Central memory CD8-positive, alpha-beta T cell (primary cell): ENCODE measurements around the gene C9.
A peak's percentile ranks its signal among the peaks of the same experiment; 100 is the strongest.
"Not testable (repeated sequence)": the region's sequence is repeated elsewhere in the genome, so short reads cannot be mapped to it uniquely, and the experiment has no call there.

ENCODE experiments used
- ATAC-seq: fragments of 150-1000 bp; cut with Tn5 transposase; replicated peaks from 2 replicates; pipeline ENCODE4 v1.10.0; 2022; ENCODE audit warnings: mild to moderate bottlenecking, moderate FRiP score, moderate number of reproducible peaks; ENCODE audit not compliant: poor library complexity, severe bottlenecking; ENCODE audit errors: extremely low read depth
- DNase-seq, 2 donors: peaks; one replicate each; pipeline ENCODE4 v3.0.0; 2021; ENCODE audit warnings: low spot score in 2 of 2
- H3K27ac Mint-ChIP-seq: one replicate; pipeline ENCODE4 v1.8.0; 2022; ENCODE audit warnings: low read depth, mild to moderate bottlenecking, moderate library complexity, mixed read lengths
- H3K27me3 Mint-ChIP-seq: one replicate; pipeline ENCODE4 v1.8.0; 2022; ENCODE audit warnings: mixed read lengths
- H3K36me3 Mint-ChIP-seq: one replicate; pipeline ENCODE4 v1.8.0; 2022; ENCODE audit warnings: mild to moderate bottlenecking, moderate library complexity, mixed read lengths; ENCODE audit not compliant: insufficient read depth
- H3K4me1 Mint-ChIP-seq: one replicate; pipeline ENCODE4 v1.8.0; 2022; ENCODE audit warnings: mixed read lengths
- H3K4me3 Mint-ChIP-seq: one replicate; pipeline ENCODE4 v1.8.0; 2022; ENCODE audit warnings: mild to moderate bottlenecking, moderate library complexity, mixed read lengths
- H3K9me3 Mint-ChIP-seq: one replicate; pipeline ENCODE4 v1.8.0; 2022; ENCODE audit warnings: mixed read lengths

Gene C9

GRCh38 chr5:39301406-39301805, 62.9 kb downstream of the C9 start:
- Mint-ChIP-seq H3K4me3 (no peak overlapping the region), H3K9me3 (peaks cover 5% of the 10 kb centered on the region), H3K36me3 (no peaks in the 10 kb centered on the region), H3K27me3 (peaks cover 9% of the 10 kb centered on the region), H3K27ac (no peak overlapping the region), H3K4me1 (no peaks in the 10 kb centered on the region)
- ATAC-seq (no peak), DNase-seq (no peak)

GRCh38 chr5:39299962-39300361, 64.3 kb downstream of the C9 start:
- H3K27me3 Mint-ChIP-seq = no peaks in the 10 kb centered on the region
- no peak overlapping the region for H3K4me3 Mint-ChIP-seq
- no peaks in the 10 kb centered on the region for H3K4me1 Mint-ChIP-seq
- H3K9me3 Mint-ChIP-seq = peaks cover 5% of the 10 kb centered on the region
- no peak for DNase-seq
- H3K36me3 Mint-ChIP-seq = no peaks in the 10 kb centered on the region
- no peak for ATAC-seq
- H3K27ac Mint-ChIP-seq = peak overlapping the region; percentile 30

GRCh38 chr5:39294736-39295135, 69.6 kb downstream of the C9 start:
- Mint-ChIP-seq H3K36me3 (no peaks in the 10 kb centered on the region), H3K4me1 (no peaks in the 10 kb centered on the region), H3K27ac (no peak overlapping the region), H3K9me3 (peaks cover 11% of the 10 kb centered on the region), H3K4me3 (no peak overlapping the region), H3K27me3 (no peaks in the 10 kb centered on the region)
- DNase-seq (no peak), ATAC-seq (no peak)

DNA sequence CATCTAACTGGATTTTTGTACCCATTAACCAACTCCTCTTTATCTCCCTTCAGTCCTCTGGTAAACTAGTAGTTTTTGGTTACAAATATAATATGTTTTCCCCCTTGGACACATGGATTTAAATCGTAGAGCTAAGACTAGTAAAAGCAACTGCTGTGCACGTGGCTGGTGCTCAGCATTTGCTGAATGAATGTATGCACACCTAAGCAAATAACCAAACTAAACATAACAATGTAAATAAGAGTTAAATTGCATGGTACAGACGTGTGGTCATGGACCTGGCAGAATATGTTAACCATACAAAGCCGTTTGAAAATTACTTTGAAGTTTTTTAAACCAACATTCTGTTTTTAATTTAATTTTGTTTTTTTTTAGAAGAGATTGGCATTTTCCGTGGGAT, 79.7 kb downstream of the C9 start:
- ATAC-seq (no peak), DNase-seq (no peak)
- H3K9me3 Mint-ChIP-seq = peaks cover 5% of the 10 kb centered on the region
- peaks cover 23% of the 10 kb centered on the region for H3K4me1 Mint-ChIP-seq
- H3K27me3 Mint-ChIP-seq = peaks cover 18% of the 10 kb centered on the region
- H3K27ac Mint-ChIP-seq = no peak overlapping the region
- no peaks in the 10 kb centered on the region for H3K36me3 Mint-ChIP-seq
- H3K4me3 Mint-ChIP-seq = no peak overlapping the region

GRCh38 chr5:39283231-39283818, 81.0 kb downstream of the C9 start:
- Mint-ChIP-seq H3K36me3 (no peaks in the 10 kb centered on the region), H3K27ac (no peak overlapping the region), H3K9me3 (peaks cover 5% of the 10 kb centered on the region), H3K27me3 (peaks cover 18% of the 10 kb centered on the region), H3K4me1 (peaks cover 23% of the 10 kb centered on the region), H3K4me3 (no peak overlapping the region)
- peak; percentile 95 for ATAC-seq
- peak; percentile 29 to 63 for DNase-seq

DNA sequence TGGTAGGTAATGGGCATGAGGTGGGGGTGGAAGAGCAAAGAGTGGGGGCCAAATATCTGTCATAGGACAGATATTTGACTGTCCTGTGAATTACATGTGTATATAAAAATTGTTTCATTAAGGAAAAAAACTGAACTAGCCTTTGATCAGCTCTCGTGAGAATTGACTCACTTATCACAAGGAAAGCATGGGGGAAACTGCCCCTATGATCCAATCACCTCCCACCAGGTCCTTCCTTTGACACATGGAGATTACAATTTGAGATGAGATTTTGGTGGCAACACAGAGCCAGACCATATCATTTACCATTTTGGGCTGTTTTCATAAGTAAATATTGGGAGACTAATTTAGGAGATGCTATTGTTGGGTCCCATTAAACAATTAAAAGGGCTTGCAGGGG, 81.7 kb downstream of the C9 start:
- peaks cover 2% of the 10 kb centered on the region for H3K36me3 Mint-ChIP-seq
- H3K4me1 Mint-ChIP-seq = peaks cover 23% of the 10 kb centered on the region
- DNase-seq (no peak), ATAC-seq (no peak)
- peaks cover 5% of the 10 kb centered on the region for H3K9me3 Mint-ChIP-seq
- H3K4me3 Mint-ChIP-seq = no peak overlapping the region
- H3K27ac Mint-ChIP-seq = no peak overlapping the region
- H3K27me3 Mint-ChIP-seq = peaks cover 18% of the 10 kb centered on the region

GRCh38 chr5:39275865-39276264, 88.4 kb downstream of the C9 start:
- H3K9me3 Mint-ChIP-seq, H3K27me3 Mint-ChIP-seq, ATAC-seq, DNase-seq, H3K4me3 Mint-ChIP-seq, H3K36me3 Mint-ChIP-seq: not testable (repeated sequence)
- Mint-ChIP-seq H3K27ac (peak overlapping the region; percentile 94), H3K4me1 (peaks cover 29% of the 10 kb centered on the region)

GRCh38 chr5:39274398-39275085, 89.8 kb downstream of the C9 start:
- Mint-ChIP-seq H3K27me3 (no peaks in the 10 kb centered on the region), H3K4me1 (peaks cover 30% of the 10 kb centered on the region), H3K36me3 (peaks cover 3% of the 10 kb centered on the region), H3K4me3 (peak overlapping the region; percentile 72), H3K9me3 (no peaks in the 10 kb centered on the region), H3K27ac (peak overlapping the region; percentile 94)
- ATAC-seq = peak; percentile 53
- no peak for DNase-seq

GRCh38 chr5:39273314-39273954, 90.9 kb downstream of the C9 start:
- Mint-ChIP-seq H3K4me1 (peaks cover 35% of the 10 kb centered on the region), H3K9me3 (no peaks in the 10 kb centered on the region), H3K36me3 (peaks cover 3% of the 10 kb centered on the region), H3K27ac (peak overlapping the region; percentile 94), H3K27me3 (no peaks in the 10 kb centered on the region), H3K4me3 (peak overlapping the region; percentile 72)
- peak; percentile 72 for ATAC-seq
- DNase-seq = no peak

GRCh38 chr5:39272869-39273231, 91.4 kb downstream of the C9 start:
- H3K36me3 Mint-ChIP-seq, DNase-seq, H3K9me3 Mint-ChIP-seq, H3K4me3 Mint-ChIP-seq, H3K27me3 Mint-ChIP-seq, ATAC-seq: not testable (repeated sequence)
- peaks cover 35% of the 10 kb centered on the region for H3K4me1 Mint-ChIP-seq
- H3K27ac Mint-ChIP-seq = peak overlapping the region; percentile 94

- Mint-ChIP-seq H3K4me1 (peaks cover 48% of the 10 kb centered on the region), H3K4me3 (peak overlapping the region; percentile 77), H3K27me3 (no peaks in the 10 kb centered on the region), H3K27ac (no peak overlapping the region), H3K36me3 (peaks cover 2% of the 10 kb centered on the region), H3K9me3 (no peaks in the 10 kb centered on the region)
- peak; percentile 71 for ATAC-seq
- no peak for DNase-seq
These were observed 94.0 kb downstream of the C9 start for GRCh38 chr5:39270225-39270848.

GRCh38 chr5:39267186-39267585, 97.1 kb downstream of the C9 start:
- Mint-ChIP-seq H3K36me3 (peaks cover 4% of the 10 kb centered on the region), H3K27me3 (no peaks in the 10 kb centered on the region), H3K4me1 (peaks cover 50% of the 10 kb centered on the region), H3K4me3 (peak overlapping the region; percentile 1), H3K27ac (no peak overlapping the region), H3K9me3 (no peaks in the 10 kb centered on the region)
- no peak for ATAC-seq
- no peak for DNase-seq

GRCh38 chr5:39266442-39266841, 97.9 kb downstream of the C9 start:
- no peaks in the 10 kb centered on the region for H3K9me3 Mint-ChIP-seq

More at GRCh38 chr5:39266442-39266841, 97.9 kb downstream of the C9 start:
- Mint-ChIP-seq H3K4me3 (peak overlapping the region; percentile 1), H3K27me3 (no peaks in the 10 kb centered on the region), H3K36me3 (peaks cover 4% of the 10 kb centered on the region), H3K27ac (no peak overlapping the region), H3K4me1 (peaks cover 50% of the 10 kb centered on the region)
- DNase-seq (no peak), ATAC-seq (no peak)
